HepG2 (cell line): ENCODE results near the gene ENO2. TPM values are rescaled to one million over a fixed set of nuclear protein-coding genes. Genes with fewer than 3 reads are reported as not detected.

ENCODE experiments used
- ASH2L ChIP-seq: fragments of 300-600, 200-600 bp; sonication (generic); IDR thresholded peaks from 2 replicates; pipeline ENCODE4 v1.7.0; 2017; ENCODE audit warnings: low read depth, mild to moderate bottlenecking, moderate library complexity, mixed read lengths, low read length; ENCODE audit not compliant: insufficient read length
- CREM ChIP-seq, 2 experiments: sonication (generic) in 1 of 2; formaldehyde crosslinking in 1 of 2; IDR thresholded peaks; 2 replicates each; pipeline versions ENCODE4 v1.4.0 to v1.6.1; 2016 to 2020; ENCODE audit warnings: antibody characterized with exemption in 1 of 2, mild to moderate bottlenecking in 1 of 2, missing genetic modification reagents in 1 of 2
- GTF2F1 ChIP-seq: fragments of 150-350 bp; IDR thresholded peaks from 2 replicates; pipeline ENCODE4 v1.6.1; 2014; ENCODE audit warnings: low read length
- HINFP ChIP-seq: sonication (generic); formaldehyde crosslinking; IDR thresholded peaks from 2 replicates; pipeline ENCODE4 v1.4.0; 2020; ENCODE audit warnings: low read depth, mild to moderate bottlenecking, missing genetic modification reagents
- HNRNPH1 ChIP-seq: fragments of 200-400 bp; formaldehyde crosslinking; optimal IDR thresholded peaks from 2 replicates; pipeline ENCODE3; 2017; ENCODE audit warnings: mild to moderate bottlenecking, low read depth, low read length
- ONECUT2 ChIP-seq: sonication (generic); formaldehyde crosslinking; IDR thresholded peaks from 2 replicates; pipeline ENCODE4 v1.4.0; 2020; ENCODE audit warnings: missing genetic modification reagents
- RORA ChIP-seq: sonication (generic); formaldehyde crosslinking; IDR thresholded peaks from 2 replicates; pipeline ENCODE4 v1.5.0; 2020; ENCODE audit warnings: mild to moderate bottlenecking, missing genetic modification reagents, moderate library complexity
- RXRB ChIP-seq: IDR thresholded peaks from 2 replicates; pipeline ENCODE4 v1.6.1; 2016; ENCODE audit warnings: borderline replicate concordance, missing genetic modification reagents, missing compliant biosample characterization
- SP1 ChIP-seq, 2 experiments: fragments of 450-650 bp in 1 of 2; sonication (generic) in 1 of 2; formaldehyde crosslinking in 1 of 2; IDR thresholded peaks; 2 replicates each; pipeline versions ENCODE4 v1.4.0 to v1.6.1; 2016 to 2020; ENCODE audit warnings: missing genetic modification reagents in 1 of 2
- STAT5B ChIP-seq: sonication (generic); formaldehyde crosslinking; IDR thresholded peaks from 2 replicates; pipeline ENCODE4 v1.4.0; 2020; ENCODE audit warnings: missing genetic modification reagents
- SYNCRIP ChIP-seq: fragments of 200-400 bp; formaldehyde crosslinking; IDR thresholded peaks from 2 replicates; pipeline ENCODE4 v1.6.1; 2018; ENCODE audit warnings: mild to moderate bottlenecking, low read depth, low read length; ENCODE audit not compliant: insufficient read depth
- WIZ ChIP-seq: sonication (generic); formaldehyde crosslinking; IDR thresholded peaks from 2 replicates; pipeline ENCODE4 v1.5.1; 2020; ENCODE audit warnings: mild to moderate bottlenecking, missing genetic modification reagents
- XBP1 ChIP-seq: sonication (generic); formaldehyde crosslinking; IDR thresholded peaks from 2 replicates; pipeline ENCODE4 v1.5.0; 2020; ENCODE audit warnings: missing genetic modification reagents
- ZBED4 ChIP-seq: sonication (generic); formaldehyde crosslinking; IDR thresholded peaks from 2 replicates; pipeline ENCODE4 v1.4.0; 2020; ENCODE audit warnings: missing genetic modification reagents, borderline replicate concordance
- ZFP36L2 ChIP-seq: sonication (generic); formaldehyde crosslinking; IDR thresholded peaks from 2 replicates; pipeline ENCODE4 v1.4.0; 2020; ENCODE audit warnings: missing genetic modification reagents
- ZFP37 ChIP-seq: sonication (generic); formaldehyde crosslinking; IDR thresholded peaks from 2 replicates; pipeline ENCODE4 v1.4.0; 2020; ENCODE audit warnings: missing genetic modification reagents, borderline replicate concordance
- ZFYVE20 ChIP-seq: sonication (generic); formaldehyde crosslinking; IDR thresholded peaks from 2 replicates; pipeline ENCODE4 v1.8.0; 2023; ENCODE audit warnings: low read depth, mild to moderate bottlenecking, moderate library complexity, missing genetic modification reagents, borderline replicate concordance
- ZNF260 ChIP-seq: sonication (generic); formaldehyde crosslinking; IDR thresholded peaks from 2 replicates; pipeline ENCODE4 v1.4.0; 2020; ENCODE audit warnings: missing genetic modification reagents, low read depth, mild to moderate bottlenecking, borderline replicate concordance
- ZNF572 ChIP-seq: sonication (generic); formaldehyde crosslinking; IDR thresholded peaks from 2 replicates; pipeline ENCODE4 v1.5.1; 2020; ENCODE audit warnings: mild to moderate bottlenecking, missing genetic modification reagents
- ZNF772 ChIP-seq: sonication (generic); formaldehyde crosslinking; IDR thresholded peaks from 2 replicates; pipeline ENCODE4 v1.5.0; 2020; ENCODE audit warnings: mild to moderate bottlenecking, missing genetic modification reagents
- ZNF780A ChIP-seq: sonication (generic); formaldehyde crosslinking; IDR thresholded peaks from 2 replicates; pipeline ENCODE4 v1.8.0; 2022; ENCODE audit warnings: mild to moderate bottlenecking, missing genetic modification reagents, moderate library complexity
- ZSCAN20 ChIP-seq: sonication (generic); formaldehyde crosslinking; IDR thresholded peaks from 2 replicates; pipeline ENCODE4 v1.4.0; 2020; ENCODE audit warnings: missing genetic modification reagents, mild to moderate bottlenecking, borderline replicate concordance
- polyA plus RNA-seq, 8 experiments: library from polyadenylated mRNA; depleted of rRNA in 3 of 8; stranded (reverse) in 7 of 8; unstranded in 1 of 8; fragments of >200 nt; fragmentation: Illumina TruSeq in 4 of 8; extraction: Trizol in 4 of 8; gene quantifications; 2 replicates each; pipeline versions ENCODE4 v1.2.1 to v1.2.3, GENCODE V29; 2011 to 2016; ENCODE audit warnings: low read depth in 4 of 8, missing spikeins in 1 of 8, mixed read lengths in 1 of 8; ENCODE audit not compliant: insufficient read depth in 1 of 8
- total RNA-seq, 5 experiments: library from RNA; depleted of rRNA; stranded (reverse); fragments of >200 nt; fragmentation: Illumina TruSeq; extraction: Trizol; gene quantifications; 2 replicates each; pipeline ENCODE4 v1.2.3, GENCODE V29; 2016; ENCODE audit warnings: low read depth in 1 of 5
- TF ChIP-seq, protein P1 (sequence below): sonication (generic); formaldehyde crosslinking; IDR thresholded peaks from 2 replicates; pipeline ENCODE4 v1.4.0; 2020; ENCODE audit warnings: missing genetic modification reagents; ENCODE audit errors: not compliant biosample characterization

The ENO2 gene
- total and polyA plus RNA-seq, 2 of the 13 experiments (the other 11 are each of a cell fraction or from before 2014, with no cell fraction given) = 19.3 to 136 TPM

DNA sequence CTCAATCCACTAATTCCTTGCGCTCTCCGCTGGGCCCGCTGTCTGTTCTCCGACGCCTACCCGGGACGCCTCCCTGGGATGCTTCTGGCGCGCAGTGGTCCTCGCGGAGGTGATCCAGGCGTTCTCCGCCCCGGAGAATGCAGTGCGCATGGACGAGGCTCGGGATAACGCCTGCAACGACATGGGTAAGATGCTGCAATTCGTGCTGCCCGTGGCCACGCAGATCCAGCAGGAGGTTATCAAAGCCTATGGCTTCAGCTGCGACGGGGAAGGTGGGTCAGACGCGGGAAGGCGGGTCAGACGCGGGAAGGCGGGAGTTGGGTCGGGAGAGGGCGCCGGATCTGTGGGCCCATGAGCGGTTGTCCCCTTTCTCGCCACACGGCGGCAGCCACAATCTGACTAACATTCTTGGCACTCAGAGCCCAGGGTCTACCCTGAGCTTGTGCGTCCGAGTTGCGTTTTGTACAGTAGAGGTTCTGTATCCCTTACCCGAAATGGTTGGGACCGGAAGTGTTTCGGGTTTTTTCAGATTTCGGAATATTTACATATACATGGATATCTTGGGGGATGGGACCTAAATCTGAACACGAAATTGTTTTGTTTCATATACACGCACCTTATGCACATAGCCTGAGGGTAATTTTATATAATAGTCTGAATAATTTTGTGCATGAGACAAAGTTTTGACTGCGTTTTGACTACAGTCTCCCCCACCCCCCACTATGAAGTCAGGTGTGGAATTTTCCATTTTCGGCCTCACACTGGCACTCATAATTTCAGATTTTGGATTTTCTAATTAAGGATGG, 30.2 kb downstream of the ENO2 start (continued):
- no peak for TF ChIP-seq XBP1 (CRISPR knock-in tag)
- peak; percentile 70 for TF ChIP-seq ASH2L
- no peak for TF ChIP-seq RORA (CRISPR knock-in tag)
- 0 out of 2 replicates have a peak, but pooled peaks have one; percentile 57 for TF ChIP-seq ZSCAN20 (CRISPR knock-in tag)
- TF ChIP-seq, protein P1, sequence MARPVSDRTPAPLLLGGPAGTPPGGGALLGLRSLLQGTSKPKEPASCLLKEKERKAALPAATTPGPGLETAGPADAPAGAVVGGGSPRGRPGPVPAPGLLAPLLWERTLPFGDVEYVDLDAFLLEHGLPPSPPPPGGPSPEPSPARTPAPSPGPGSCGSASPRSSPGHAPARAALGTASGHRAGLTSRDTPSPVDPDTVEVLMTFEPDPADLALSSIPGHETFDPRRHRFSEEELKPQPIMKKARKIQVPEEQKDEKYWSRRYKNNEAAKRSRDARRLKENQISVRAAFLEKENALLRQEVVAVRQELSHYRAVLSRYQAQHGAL = peak; percentile 46
- TF ChIP-seq WIZ = no peak
- 0 out of 2 replicates have a peak, but pooled peaks have one; percentile 37 for TF ChIP-seq ONECUT2
- peak; percentile 75 for TF ChIP-seq RXRB (CRISPR knock-in tag)
- no peak for TF ChIP-seq ZFYVE20 (CRISPR knock-in tag)
- peak; percentile 43; the same call in 1 of the 2 replicates for TF ChIP-seq ZNF572 (CRISPR knock-in tag)
- TF ChIP-seq SP1 (IDR thresholded peaks at IDR 0.05) = no peak
- TF ChIP-seq SP1 (CRISPR knock-in tag; IDR thresholded peaks at IDR 0.05) = peak; percentile 44; the same call in 1 of the 2 replicates
- no peak for TF ChIP-seq HNRNPH1
- TF ChIP-seq ZFP37 (CRISPR knock-in tag) = 0 out of 2 replicates have a peak, but pooled peaks have one; percentile 44
- no peak for TF ChIP-seq GTF2F1
- no peak for TF ChIP-seq SYNCRIP
- no peak for TF ChIP-seq HINFP
- TF ChIP-seq ZNF780A (CRISPR knock-in tag) = no peak; the same call in 1 of the 2 replicates
- TF ChIP-seq ZBED4 (CRISPR knock-in tag) = peak; percentile 98
- TF ChIP-seq ZFP36L2 (CRISPR knock-in tag) = no peak
- peak; percentile 74; the same call in 1 of the 2 replicates for TF ChIP-seq ZNF772 (CRISPR knock-in tag)
- TF ChIP-seq ZNF260 (CRISPR knock-in tag) = no peak
- no peak for TF ChIP-seq CREM (IDR thresholded peaks at IDR 0.05)
- TF ChIP-seq CREM (CRISPR knock-in tag; IDR thresholded peaks at IDR 0.05) = no peak
- TF ChIP-seq STAT5B (CRISPR knock-in tag) = no peak
